Tibial nerve (tissue), 4 donors: ENCODE results near the gene LHX3. TPM values are rescaled to one million over a fixed set of nuclear protein-coding genes. Genes with fewer than 3 reads are reported as not detected.
A peak's percentile ranks its signal among the peaks of the same experiment; 100 is the strongest.

Source experiments
- DNase-seq, 2 donors: peaks; one replicate each; pipeline ENCODE4 v3.0.0-alpha.2; 2019; ENCODE audit warnings: low spot score in 2 of 2
- H3K27ac ChIP-seq, 4 donors: fragments of 200-600 bp; sonication (generic) in 3 of 4; one replicate each; pipeline ENCODE4 v1.5.1; 2017 to 2019; ENCODE audit warnings: mild to moderate bottlenecking in 1 of 4
- H3K27me3 ChIP-seq, 2 donors: fragments of 200-600 bp; sonication (generic) in 1 of 2; one replicate each; pipeline versions ENCODE4 v1.5.1 to v1.6.0; 2017 to 2019
- H3K36me3 ChIP-seq, 3 donors: fragments of 200-600 bp; sonication (generic); one replicate each; pipeline ENCODE4 v1.5.1; 2018 to 2019
- H3K4me1 ChIP-seq, 4 donors: fragments of 200-600 bp; sonication (generic) in 3 of 4; one replicate each; pipeline ENCODE4 v1.5.1; 2017 to 2019
- H3K4me3 ChIP-seq, 4 donors: fragments of 200-600 bp; sonication (generic) in 3 of 4; one replicate each; pipeline ENCODE4 v1.5.1; 2017 to 2019; ENCODE audit warnings: mild to moderate bottlenecking in 1 of 4, moderate library complexity in 1 of 4
- H3K9me3 ChIP-seq, 4 donors: fragments of 200-600 bp; sonication (generic) in 3 of 4; one replicate each; pipeline ENCODE4 v1.5.1; 2017 to 2019
- CTCF ChIP-seq, 5 experiments: fragments of 200-600 bp in 3 of 5; fragments of 450-650 bp in 2 of 5; sonication (generic) in 3 of 5; IDR thresholded peaks; one replicate each; pipeline ENCODE4 v1.5.1; 2016 to 2019; ENCODE audit warnings: antibody characterized with exemption in 5 of 5, mild to moderate bottlenecking in 3 of 5, moderate library complexity in 2 of 5
- EP300 ChIP-seq, 2 donors: sonication (generic); formaldehyde crosslinking; IDR thresholded peaks; one replicate each; pipeline ENCODE4 v1.6.1; 2017; ENCODE audit warnings: antibody characterized with exemption in 2 of 2, mild to moderate bottlenecking in 1 of 2
- POLR2A ChIP-seq, 2 donors: fragments of 450-650 bp; IDR thresholded peaks; one replicate each; pipeline ENCODE4 v1.6.1; 2017; ENCODE audit warnings: antibody characterized with exemption in 2 of 2, mild to moderate bottlenecking in 2 of 2, moderate library complexity in 2 of 2
- WGBS, 2 donors: methylation state at CpG; one replicate each; pipeline ENCODE4 v1.1.5; 2018; 5-methylcytosine and 5-hydroxymethylcytosine counted together
- total RNA-seq, 4 donors: library from RNA; depleted of rRNA; stranded (reverse); fragments of >200 nt; gene quantifications; one replicate each; pipeline ENCODE4 v1.1.0, GENCODE V29; 2016

The LHX3 gene
- total RNA-seq, 4 donors from 2014 or later = not detected

GRCh38 chr9:136229096-136230065, 24.5 kb upstream of the LHX3 start:
- Histone ChIP-seq H3K27ac (no peak overlapping the region), H3K36me3 (peaks cover 0 to 43% (median 0%) of the 10 kb centered on the region in 3 donors), H3K27me3 (no peaks in the 10 kb centered on the region), H3K9me3 (no peaks in the 10 kb centered on the region), H3K4me3 (no peak overlapping the region), H3K4me1 (no peaks in the 10 kb centered on the region)
- 79 to 85% methylated on average over 33 of the region's 33 CpGs for WGBS, 2 donors
- TF ChIP-seq EP300 (IDR thresholded peaks at IDR 0.05) (no peak), POLR2A (IDR thresholded peaks at IDR 0.05) (no peak), CTCF (IDR thresholded peaks at IDR 0.05) (no peak)
- DNase-seq = no peak

GRCh38 chr9:136228107-136228875, 23.4 kb upstream of the LHX3 start:
- Histone ChIP-seq H3K9me3 (no peaks in the 10 kb centered on the region), H3K27ac (no peak overlapping the region), H3K4me3 (no peak overlapping the region), H3K36me3 (peaks cover 0 to 45% (median 0%) of the 10 kb centered on the region in 3 donors), H3K4me1 (no peaks in the 10 kb centered on the region), H3K27me3 (no peaks in the 10 kb centered on the region)
- no peak for TF ChIP-seq EP300 (IDR thresholded peaks at IDR 0.05)
- no peak for TF ChIP-seq CTCF (IDR thresholded peaks at IDR 0.05)
- no peak for TF ChIP-seq POLR2A (IDR thresholded peaks at IDR 0.05)
- WGBS, 2 donors = 79 to 86% methylated on average over 18 of the region's 18 CpGs
- no peak for DNase-seq

GRCh38 chr9:136226680-136227407, 21.9 kb upstream of the LHX3 start:
- no peak for TF ChIP-seq EP300 (IDR thresholded peaks at IDR 0.05)
- WGBS, 2 donors = 91 to 93% methylated on average over 30 of the region's 30 CpGs
- no peak for DNase-seq
- H3K27ac ChIP-seq = peak overlapping the region in 1 of 4 donors; percentile 70
- peaks cover 0 to 58% (median 0%) of the 10 kb centered on the region in 3 donors for H3K36me3 ChIP-seq
- H3K4me1 ChIP-seq = no peaks in the 10 kb centered on the region
- no peaks in the 10 kb centered on the region for H3K27me3 ChIP-seq
- no peak overlapping the region for H3K4me3 ChIP-seq
- H3K9me3 ChIP-seq = no peaks in the 10 kb centered on the region

GRCh38 chr9:136225748-136226679, 21.1 kb upstream of the LHX3 start:
- Histone ChIP-seq H3K27ac (peak overlapping the region in 1 of 4 donors; percentile 70), H3K4me1 (no peaks in the 10 kb centered on the region), H3K4me3 (no peak overlapping the region), H3K36me3 (peaks cover 0 to 58% (median 0%) of the 10 kb centered on the region in 3 donors), H3K27me3 (no peaks in the 10 kb centered on the region), H3K9me3 (no peaks in the 10 kb centered on the region)
- WGBS, 2 donors = 71 to 74% methylated on average over 24 to 29 of the region's 30 CpGs
- TF ChIP-seq CTCF (IDR thresholded peaks at IDR 0.05) (peak; percentile 48 to 60 (median 57)), EP300 (IDR thresholded peaks at IDR 0.05) (no peak), POLR2A (IDR thresholded peaks at IDR 0.05) (no peak)
- DNase-seq = peak in 1 of 2 donors; percentile 39
